H9 (cell line): Measurements from ENCODE around the gene THSD4. TPM values are rescaled to one million over a fixed set of nuclear protein-coding genes. Genes with fewer than 3 reads are reported as not detected.

Experiments
- DNase-seq: peaks from one replicate; pipeline ENCODE4 v3.0.0-alpha.2; 2017
- H2AFZ ChIP-seq: one replicate; pipeline ENCODE4 v1.6.1; 2013; ENCODE audit warnings: mild to moderate bottlenecking, low read length, control low read depth, moderate library complexity
- H2AK5ac ChIP-seq: 2 replicates; pipeline ENCODE4 v1.6.1; 2013; ENCODE audit warnings: low read length, control low read depth, mixed read lengths; ENCODE audit not compliant: insufficient read length
- H2BK120ac ChIP-seq: one replicate; pipeline ENCODE4 v1.6.1; 2013; ENCODE audit warnings: low read depth, mild to moderate bottlenecking, low read length, control low read depth, inconsistent platforms; ENCODE audit not compliant: poor library complexity, severe bottlenecking
- H2BK12ac ChIP-seq: 2 replicates; pipeline ENCODE4 v1.6.1; 2013; ENCODE audit warnings: low read length, control low read depth, mixed read lengths, low read depth; ENCODE audit not compliant: insufficient read length
- H2BK15ac ChIP-seq: 2 replicates; pipeline ENCODE4 v1.6.1; 2013; ENCODE audit warnings: low read depth, low read length, control low read depth
- H2BK20ac ChIP-seq: one replicate; pipeline ENCODE4 v1.6.1; 2013; ENCODE audit warnings: low read depth, mild to moderate bottlenecking, low read length, control low read depth, inconsistent platforms; ENCODE audit not compliant: poor library complexity, severe bottlenecking
- H2BK5ac ChIP-seq: 2 replicates; pipeline ENCODE4 v1.6.1; 2013; ENCODE audit warnings: low read length, control low read depth, mixed read lengths; ENCODE audit not compliant: insufficient read length
- H3K14ac ChIP-seq: 2 replicates; pipeline ENCODE4 v1.6.1; 2013; ENCODE audit warnings: low read length, control low read depth; ENCODE audit not compliant: insufficient read depth
- H3K18ac ChIP-seq: 2 replicates; pipeline ENCODE4 v1.6.1; 2013; ENCODE audit warnings: low read depth, mild to moderate bottlenecking, mixed read lengths, low read length, control low read depth; ENCODE audit not compliant: insufficient read length
- H3K23ac ChIP-seq: 2 replicates; pipeline ENCODE4 v1.6.1; 2013; ENCODE audit warnings: low read length, control low read depth, mixed read lengths, low read depth; ENCODE audit not compliant: insufficient read length
- H3K23me2 ChIP-seq: 2 replicates; pipeline ENCODE4 v1.6.1; 2013; ENCODE audit warnings: low read depth, mild to moderate bottlenecking, mixed read lengths, low read length, control low read depth; ENCODE audit not compliant: insufficient read length, poor library complexity, severe bottlenecking
- H3K27ac ChIP-seq: 2 replicates; pipeline ENCODE4 v1.5.1; 2013; ENCODE audit warnings: low read length, control low read depth, mixed read lengths, low read depth; ENCODE audit not compliant: insufficient read length
- H3K27me3 ChIP-seq: 2 replicates; pipeline ENCODE4 v1.6.1; 2013; ENCODE audit warnings: low read length, control low read depth, inconsistent platforms; ENCODE audit not compliant: insufficient read depth
- H3K4ac ChIP-seq: 2 replicates; pipeline ENCODE4 v1.6.1; 2013; ENCODE audit warnings: low read depth, mild to moderate bottlenecking, control low read depth, inconsistent platforms, low read length, moderate library complexity
- H3K4me1 ChIP-seq: 2 replicates; pipeline ENCODE4 v1.6.1; 2013; ENCODE audit warnings: low read length, control low read depth, inconsistent platforms; ENCODE audit not compliant: insufficient read depth
- H3K4me2 ChIP-seq: 2 replicates; pipeline ENCODE4 v1.6.1; 2013; ENCODE audit warnings: low read length, control low read depth, mixed read lengths; ENCODE audit not compliant: insufficient read length, insufficient read depth
- H3K56ac ChIP-seq: 2 replicates; pipeline ENCODE4 v1.6.1; 2013; ENCODE audit warnings: low read depth, mild to moderate bottlenecking, mixed read lengths, low read length, control low read depth; ENCODE audit not compliant: insufficient read length
- H3K79me1 ChIP-seq: 2 replicates; pipeline ENCODE4 v1.6.1; 2013; ENCODE audit warnings: low read depth, mild to moderate bottlenecking, moderate library complexity, low read length, control low read depth, inconsistent platforms; ENCODE audit not compliant: insufficient read depth, poor library complexity, severe bottlenecking
- H3K79me2 ChIP-seq: 2 replicates; pipeline ENCODE4 v1.6.1; 2013; ENCODE audit warnings: low read length, control low read depth, inconsistent platforms; ENCODE audit not compliant: insufficient read depth
- H3K9ac ChIP-seq: 2 replicates; pipeline ENCODE4 v1.6.1; 2013; ENCODE audit warnings: low read length, control low read depth, mixed read lengths; ENCODE audit not compliant: insufficient read length; ENCODE audit errors: extremely low read depth
- H3K9me3 ChIP-seq: one replicate; pipeline ENCODE4 v1.6.1; 2013; ENCODE audit warnings: low read depth, low read length, inconsistent platforms; ENCODE audit not compliant: control insufficient read depth
- H3T11ph ChIP-seq: one replicate; pipeline ENCODE4 v1.6.1; 2013; ENCODE audit warnings: mild to moderate bottlenecking, low read length, control low read depth, inconsistent platforms
- H4K20me1 ChIP-seq: one replicate; pipeline ENCODE4 v1.6.1; 2013; ENCODE audit not compliant: control insufficient read depth, insufficient read length, insufficient read depth
- H4K5ac ChIP-seq: 2 replicates; pipeline ENCODE4 v1.6.1; 2013; ENCODE audit warnings: low read depth, mild to moderate bottlenecking, mixed read lengths, low read length, control low read depth; ENCODE audit not compliant: insufficient read length
- H4K8ac ChIP-seq: replicated peaks from 2 replicates; pipeline ENCODE4 v1.6.1; 2013; ENCODE audit warnings: low read length, control low read depth, mixed read lengths, low read depth; ENCODE audit not compliant: insufficient read length
- H4K91ac ChIP-seq: 2 replicates; pipeline ENCODE4 v1.6.1; 2013; ENCODE audit warnings: low read depth, mild to moderate bottlenecking, moderate library complexity, mixed read lengths, low read length, control low read depth; ENCODE audit not compliant: insufficient read length
- H3K27ac Mint-ChIP-seq, 3 experiments: 2 replicates in 2 of 3; 3 replicates in 1 of 3; pipeline ENCODE4 v1.8.0; 2020 to 2021; ENCODE audit warnings: mixed read lengths in 3 of 3, mild to moderate bottlenecking in 1 of 3, moderate library complexity in 1 of 3
- H3K27me3 Mint-ChIP-seq: 2 replicates; pipeline ENCODE4 v1.8.0; 2021; ENCODE audit warnings: low read depth, mild to moderate bottlenecking, moderate library complexity, mixed read lengths
- H3K36me3 Mint-ChIP-seq, 3 experiments: 2 replicates in 2 of 3; 3 replicates in 1 of 3; pipeline ENCODE4 v1.8.0; 2020 to 2021; ENCODE audit warnings: low read depth in 3 of 3, mixed read lengths in 3 of 3; ENCODE audit not compliant: insufficient read depth in 1 of 3
- H3K4me1 Mint-ChIP-seq, 2 experiments: 2 replicates each; pipeline ENCODE4 v1.8.0; 2020; ENCODE audit warnings: mixed read lengths in 2 of 2
- H3K4me3 Mint-ChIP-seq, 2 experiments: 2 replicates in 1 of 2; 3 replicates in 1 of 2; pipeline ENCODE4 v1.8.0; 2020 to 2021; ENCODE audit warnings: mild to moderate bottlenecking in 2 of 2, mixed read lengths in 2 of 2, moderate library complexity in 1 of 2
- H3K9me3 Mint-ChIP-seq, 2 experiments: 2 replicates in 1 of 2; 3 replicates in 1 of 2; pipeline ENCODE4 v1.8.0; 2020; ENCODE audit warnings: mild to moderate bottlenecking in 2 of 2, mixed read lengths in 2 of 2, moderate library complexity in 1 of 2
- CTCF ChIP-seq: fragments of 200-600 bp; sonication (generic); conservative IDR thresholded peaks from 3 replicates; pipeline ENCODE4 v1.8.0; 2021; ENCODE audit warnings: antibody characterized with exemption, mild to moderate bottlenecking
- WGBS: extraction: QIAGEN DNeasy Blood & Tissue Kit; methylation state at CpG from one replicate; pipeline ENCODE4 v1.1.7; 2013; ENCODE audit warnings: missing lambda C conversion rate, low lambda C conversion rate, mixed read lengths; ENCODE audit not compliant: insufficient read length; ENCODE audit errors: extremely low coverage; 5-methylcytosine and 5-hydroxymethylcytosine counted together
- total RNA-seq: library from RNA; stranded (reverse); gene quantifications from 2 replicates; pipeline ENCODE4 v1.2.1, GENCODE V29; 2021

The THSD4 gene
- total RNA-seq, 1 experiment from 2014 or later = 5.5 TPM

- TF ChIP-seq CTCF = no peak
- no peaks in the 10 kb centered on the region for H3K27me3 Mint-ChIP-seq
- Histone ChIP-seq H3K23me2 (no peaks in the 10 kb centered on the region), H3K23ac (no peak overlapping the region), H3K18ac (no peak overlapping the region), H3K4ac (no peak overlapping the region), H3K4me1 (no peaks in the 10 kb centered on the region), H3K27ac (no peak overlapping the region), H3K14ac (no peak overlapping the region), H2BK120ac (no peak overlapping the region), H2AFZ (no peak overlapping the region), H4K5ac (no peak overlapping the region), H3T11ph (no peak overlapping the region), H4K8ac (no peak overlapping the region), H2BK12ac (no peak overlapping the region), H2AK5ac (no peak overlapping the region), H4K20me1 (no peaks in the 10 kb centered on the region), H3K4me2 (no peak overlapping the region), H3K79me1 (no peaks in the 10 kb centered on the region), H3K9me3 (no peaks in the 10 kb centered on the region), H3K9ac (no peak overlapping the region), H3K79me2 (no peaks in the 10 kb centered on the region), H2BK15ac (no peak overlapping the region), H3K56ac (no peak overlapping the region), H2BK20ac (no peak overlapping the region), H2BK5ac (no peak overlapping the region), H3K27me3 (no peaks in the 10 kb centered on the region), H4K91ac (no peak overlapping the region)
- H3K4me1 Mint-ChIP-seq = peaks cover 15 to 17% of the 10 kb centered on the region in 2 experiments
- H3K36me3 Mint-ChIP-seq = no peaks in the 10 kb centered on the region
- H3K27ac Mint-ChIP-seq = no peak overlapping the region
- H3K9me3 Mint-ChIP-seq = no peaks in the 10 kb centered on the region
- DNase-seq = no peak
- WGBS = no CpG with 5 or more reads among the region's 8 CpGs
- no peak overlapping the region for H3K4me3 Mint-ChIP-seq
Measured at GRCh38 chr15:71654042-71654719, 538.9 kb downstream of the THSD4 start.
